GM18499 (cell line): ENCODE measurements around the gene PRELP.
"Not testable (repeated sequence)": the region's sequence is repeated elsewhere in the genome, so short reads cannot be mapped to it uniquely, and the experiment has no call there.

Experiments
- ATAC-seq: cut with Tn5 transposase; IDR thresholded peaks from one replicate; pipeline ENCODE4 v1.9.1; 2021; ENCODE audit warnings: moderate number of reproducible peaks; ENCODE audit not compliant: insufficient read depth, unreplicated experiment

Gene PRELP

GRCh38 chr1:203475012-203475981 is at the start of gene PRELP:
Gene PRELP, plus strand, starts transcription at chr1:203475806. Its CDS starts 7,379 bp downstream, at chr1:203483185.
- no peak for ATAC-seq

GRCh38 chr1:203426366-203426765 is 49.2 kb upstream of the PRELP start:
- ATAC-seq: no peak

- no peak for ATAC-seq
These were observed 48.7 kb upstream of the PRELP start for GRCh38 chr1:203426870-203427269.

- no peak for ATAC-seq
These were observed 48.2 kb upstream of the PRELP start for GRCh38 chr1:203427451-203427850.

GRCh38 chr1:203428981-203429599 is 46.5 kb upstream of the PRELP start:
- ATAC-seq: no peak

- no peak for ATAC-seq
These were observed 40.0 kb upstream of the PRELP start for GRCh38 chr1:203435615-203436014.

GRCh38 chr1:203437696-203438315 is 37.8 kb upstream of the PRELP start:
- ATAC-seq: no peak

- no peak for ATAC-seq
These were observed 36.4 kb upstream of the PRELP start for GRCh38 chr1:203439131-203439730.

GRCh38 chr1:203440771-203441170 is 34.8 kb upstream of the PRELP start:
- no peak for ATAC-seq

GRCh38 chr1:203441766-203442165 is 33.8 kb upstream of the PRELP start:
- no peak for ATAC-seq

GRCh38 chr1:203442821-203443220 is 32.8 kb upstream of the PRELP start:
- no peak for ATAC-seq

GRCh38 chr1:203443296-203443695 is 32.3 kb upstream of the PRELP start:
- ATAC-seq: no peak

GRCh38 chr1:203444171-203444576 is 31.4 kb upstream of the PRELP start:
- no peak for ATAC-seq

GRCh38 chr1:203447151-203447550 is 28.5 kb upstream of the PRELP start:
- ATAC-seq: no peak

- ATAC-seq: not testable (repeated sequence)
These were observed 28.0 kb upstream of the PRELP start for GRCh38 chr1:203447598-203447997.

GRCh38 chr1:203448521-203449061 is 27.0 kb upstream of the PRELP start:
- no peak for ATAC-seq

- ATAC-seq: no peak
These were observed 25.6 kb upstream of the PRELP start for GRCh38 chr1:203450001-203450400.

- no peak for ATAC-seq
These were observed 25.0 kb upstream of the PRELP start for GRCh38 chr1:203450479-203451149.

GRCh38 chr1:203451836-203452784 is 23.5 kb upstream of the PRELP start:
- ATAC-seq: no peak
